CD4-positive, alpha-beta T cell treated with Interleukin-17A for 4 hours (primary cell): Measurements from ENCODE around the gene PIGZ.

ENCODE experiments used
- DNase-seq: peaks from one replicate; pipeline ENCODE4 v3.0.0-alpha.2; 2020; ENCODE audit warnings: mixed read lengths

Gene PIGZ, protein sequence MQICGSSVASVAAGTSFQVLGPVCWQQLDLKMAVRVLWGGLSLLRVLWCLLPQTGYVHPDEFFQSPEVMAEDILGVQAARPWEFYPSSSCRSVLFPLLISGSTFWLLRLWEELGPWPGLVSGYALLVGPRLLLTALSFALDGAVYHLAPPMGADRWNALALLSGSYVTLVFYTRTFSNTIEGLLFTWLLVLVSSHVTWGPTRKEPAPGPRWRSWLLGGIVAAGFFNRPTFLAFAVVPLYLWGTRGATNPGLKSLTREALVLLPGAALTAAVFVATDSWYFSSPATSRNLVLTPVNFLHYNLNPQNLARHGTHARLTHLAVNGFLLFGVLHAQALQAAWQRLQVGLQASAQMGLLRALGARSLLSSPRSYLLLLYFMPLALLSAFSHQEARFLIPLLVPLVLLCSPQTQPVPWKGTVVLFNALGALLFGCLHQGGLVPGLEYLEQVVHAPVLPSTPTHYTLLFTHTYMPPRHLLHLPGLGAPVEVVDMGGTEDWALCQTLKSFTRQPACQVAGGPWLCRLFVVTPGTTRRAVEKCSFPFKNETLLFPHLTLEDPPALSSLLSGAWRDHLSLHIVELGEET

DNA sequence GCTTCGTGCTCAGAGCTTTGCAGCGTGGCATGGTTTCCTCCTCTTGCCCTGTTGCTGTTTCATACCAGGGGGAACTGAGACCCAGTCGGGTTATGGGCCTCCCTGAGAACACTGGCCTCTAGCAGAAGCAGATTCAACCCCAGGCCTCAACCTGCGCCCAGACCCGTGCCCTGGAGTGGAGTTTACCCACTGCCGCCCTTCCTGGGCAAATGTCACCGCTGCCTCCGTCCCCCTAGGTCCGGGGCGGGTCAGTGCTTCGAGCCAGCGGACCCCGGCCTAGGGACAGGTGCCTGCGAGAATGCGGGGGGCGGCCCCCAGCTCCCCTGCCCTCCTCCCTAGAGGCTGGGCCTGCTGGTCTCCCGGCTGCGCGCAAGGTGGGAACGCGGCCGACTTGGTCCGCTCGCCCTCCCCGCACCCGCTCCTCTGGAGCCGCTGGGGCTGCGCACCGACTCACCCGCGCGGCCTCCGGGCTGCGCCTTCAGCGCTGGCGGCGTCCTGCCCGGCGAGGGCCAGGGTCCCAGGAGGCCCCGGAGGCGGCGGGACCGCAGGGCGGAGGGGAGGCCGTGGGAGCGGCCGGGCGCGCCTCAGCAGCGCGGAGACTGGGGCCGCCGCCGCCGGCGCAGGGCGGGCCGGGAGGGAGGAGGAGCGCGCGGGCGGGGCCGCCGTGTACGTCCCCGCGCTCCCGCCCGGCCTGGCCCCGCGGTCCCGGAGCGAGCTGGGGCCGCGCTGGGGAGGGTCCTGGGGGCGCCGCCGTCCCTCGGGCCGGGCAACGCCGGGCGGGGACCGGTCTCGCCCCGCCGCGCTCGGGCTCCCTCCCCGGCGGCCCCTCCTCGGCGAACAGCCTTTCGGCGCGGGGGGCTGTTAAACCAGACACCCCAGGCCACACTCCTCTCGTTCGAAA, at the start of gene PIGZ:
PIGZ (minus strand) TSS at position 601 of the 901 bp plus-strand sequence. CDS start 16,802 bp downstream, outside the sequence.
- DNase-seq = peak; percentile 57

DNA sequence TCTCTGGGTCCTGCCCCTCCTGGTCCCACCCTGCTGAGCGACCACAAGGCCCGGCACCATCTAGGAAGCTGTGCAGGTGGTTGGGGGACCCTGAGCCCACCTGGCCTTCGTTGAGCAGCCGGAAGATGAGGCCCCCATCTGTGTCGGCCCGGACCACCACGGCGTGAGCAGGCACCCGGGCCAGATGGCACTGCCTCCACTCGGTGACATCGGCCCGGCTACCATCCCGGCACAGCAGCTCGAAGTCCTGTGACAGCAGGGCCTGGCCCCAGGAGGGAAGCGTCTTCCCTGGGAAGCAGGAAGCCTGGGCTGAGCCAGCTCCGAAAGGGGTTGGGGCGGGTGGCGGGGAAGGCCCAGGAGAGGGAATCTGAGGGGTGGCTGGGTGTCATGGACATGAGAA, 48.4 kb upstream of the PIGZ start:
- DNase-seq = no peak

DNA sequence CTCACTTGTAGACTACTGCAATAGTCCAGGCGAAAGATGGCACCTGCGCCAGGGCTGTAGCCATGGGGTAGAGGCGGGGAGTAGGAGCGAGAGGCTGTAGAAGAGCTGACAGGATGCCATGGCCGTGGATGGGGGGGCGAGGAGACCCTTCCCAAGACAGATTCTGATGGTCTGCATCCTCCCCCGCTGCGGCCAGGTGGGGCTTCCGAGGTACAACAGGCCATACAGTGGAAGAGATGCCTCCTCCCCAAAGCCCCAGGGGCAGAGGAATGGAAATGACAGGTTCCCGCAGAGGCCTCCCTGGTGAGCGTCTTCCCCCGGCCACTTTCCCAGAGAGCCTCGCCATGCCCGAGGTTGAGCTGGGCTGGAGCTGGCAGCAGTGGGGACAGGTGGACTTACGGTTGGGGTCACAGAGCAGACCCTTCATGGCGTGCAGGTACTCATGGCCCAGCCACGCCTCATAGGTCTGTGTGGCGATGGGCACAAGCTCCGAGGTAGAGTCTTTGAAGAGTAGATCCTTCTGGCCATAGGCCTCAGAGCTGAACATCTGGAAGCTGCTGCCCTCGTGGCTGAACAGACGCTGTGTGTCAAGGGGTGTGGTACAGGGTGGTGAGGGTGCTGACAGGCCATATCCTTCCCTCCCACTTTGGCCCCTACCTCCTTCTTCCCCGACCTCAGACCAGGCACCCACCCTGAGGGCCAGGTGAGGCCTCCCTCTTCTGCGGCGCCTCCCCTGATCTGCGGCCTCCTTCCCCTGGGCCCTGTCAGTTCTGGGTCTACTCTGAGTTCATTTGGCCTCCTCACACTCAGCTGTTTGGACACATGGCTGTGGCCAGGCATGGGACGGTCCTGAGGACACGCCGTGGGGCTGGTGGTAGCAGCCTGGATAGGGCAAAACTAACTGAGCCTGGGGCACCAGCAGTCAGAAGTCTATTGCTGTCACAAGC, 47.4 kb upstream of the PIGZ start:
- DNase-seq = no peak

DNA sequence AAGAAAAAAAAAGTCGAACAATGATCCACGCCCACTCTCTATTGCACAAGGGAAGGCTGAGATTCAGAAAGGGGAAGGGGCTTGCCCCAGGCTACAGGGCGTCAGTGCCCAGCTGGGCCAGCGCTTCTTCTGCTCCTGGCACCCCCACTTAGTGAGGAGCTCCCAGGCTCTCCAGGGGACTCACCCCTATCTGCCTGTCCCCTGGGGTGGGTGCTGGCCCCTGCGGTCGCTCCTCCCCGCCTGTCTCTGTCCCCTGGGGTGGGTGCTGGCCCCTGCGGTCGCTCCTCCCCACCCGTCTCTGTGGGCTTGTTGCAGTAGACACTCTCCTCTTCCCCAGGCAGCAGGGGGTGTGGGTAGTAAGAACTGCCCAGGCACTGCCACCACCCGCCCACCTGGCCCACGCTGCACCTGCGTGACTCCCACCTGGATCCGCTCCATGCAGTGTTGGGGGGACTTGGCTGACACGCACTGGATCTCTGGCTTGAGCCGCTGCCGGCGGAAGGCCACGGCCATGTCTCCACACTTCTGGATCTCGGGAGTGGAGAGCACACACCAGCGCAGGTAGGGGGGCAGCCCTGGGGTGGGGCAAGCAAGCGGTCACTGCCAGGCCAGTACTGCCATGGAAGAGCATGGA, 46.4 kb upstream of the PIGZ start:
- no peak for DNase-seq

DNA sequence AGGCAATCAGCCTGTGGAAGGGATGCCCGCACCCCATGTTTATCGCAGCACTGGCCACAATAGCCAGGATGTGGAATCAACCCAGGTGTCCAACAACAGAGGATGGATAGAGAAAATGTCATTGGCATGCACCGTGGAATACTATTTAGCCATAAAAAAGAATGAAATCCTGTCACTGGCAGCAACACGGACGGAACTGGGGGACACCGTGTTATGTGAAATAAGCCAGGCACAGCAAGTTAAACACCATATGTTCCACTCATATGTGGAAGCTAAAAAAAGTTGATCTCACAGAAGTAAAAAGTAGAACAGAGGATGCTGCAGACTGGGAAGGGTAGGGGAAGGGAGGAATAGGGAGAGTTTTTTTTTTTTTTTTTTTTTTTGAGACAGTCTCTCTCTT, 45.4 kb upstream of the PIGZ start:
- DNase-seq = no peak

DNA sequence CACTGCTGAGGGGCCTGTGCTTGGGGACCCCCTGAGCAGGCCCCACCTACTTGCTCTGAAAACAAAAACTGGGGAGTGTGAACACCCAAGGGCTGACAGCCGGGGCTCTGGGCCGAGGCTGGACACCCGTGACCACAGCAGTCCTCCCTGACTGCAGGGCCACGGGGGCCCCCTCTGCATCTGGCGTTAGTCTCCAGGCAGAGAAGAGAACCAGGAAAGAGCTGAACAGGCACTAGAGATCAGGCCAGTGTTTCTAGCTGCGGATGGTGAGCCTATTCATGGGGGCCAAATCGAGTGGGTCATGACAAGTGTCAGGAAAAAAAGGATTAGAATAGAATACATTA, 43.9 kb upstream of the PIGZ start:
- no peak for DNase-seq

DNA sequence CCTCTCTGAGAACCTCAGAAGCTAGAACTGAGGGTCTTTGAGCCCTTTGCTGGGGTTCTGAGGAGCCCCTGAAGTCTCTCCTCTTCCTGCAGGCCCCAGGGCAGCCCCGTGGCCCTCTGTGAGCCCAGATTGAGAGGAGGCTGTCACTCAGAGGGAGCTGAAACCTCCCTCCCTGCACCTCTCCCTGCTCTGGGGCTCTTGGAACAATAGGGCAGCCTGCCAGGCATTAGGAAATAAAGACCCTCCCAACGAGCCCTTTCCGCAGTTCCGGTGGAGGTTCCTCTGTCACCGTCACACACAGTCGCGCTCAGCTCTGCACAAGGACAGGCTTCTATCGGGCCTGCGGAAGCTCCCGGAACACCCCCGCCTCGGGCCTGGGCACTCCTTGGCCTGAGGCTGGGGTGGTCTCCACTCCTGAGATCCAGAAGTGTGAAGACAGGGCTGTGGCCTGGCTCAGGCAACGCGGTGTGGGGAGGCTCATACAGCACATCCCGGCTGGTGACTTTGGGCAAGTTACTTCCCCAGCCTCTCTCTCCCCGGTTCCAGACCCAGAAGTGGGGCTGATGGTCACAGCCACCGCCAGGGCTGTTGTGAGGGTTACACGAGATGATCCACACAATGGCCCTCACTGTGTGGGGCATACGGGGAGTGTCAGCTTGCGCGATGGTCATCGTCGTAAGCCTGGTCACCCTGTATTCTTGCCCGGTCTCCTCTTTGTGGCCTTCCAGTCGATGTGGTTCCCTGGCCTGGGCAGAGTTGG, 43.3 kb upstream of the PIGZ start:
- no peak for DNase-seq

DNA sequence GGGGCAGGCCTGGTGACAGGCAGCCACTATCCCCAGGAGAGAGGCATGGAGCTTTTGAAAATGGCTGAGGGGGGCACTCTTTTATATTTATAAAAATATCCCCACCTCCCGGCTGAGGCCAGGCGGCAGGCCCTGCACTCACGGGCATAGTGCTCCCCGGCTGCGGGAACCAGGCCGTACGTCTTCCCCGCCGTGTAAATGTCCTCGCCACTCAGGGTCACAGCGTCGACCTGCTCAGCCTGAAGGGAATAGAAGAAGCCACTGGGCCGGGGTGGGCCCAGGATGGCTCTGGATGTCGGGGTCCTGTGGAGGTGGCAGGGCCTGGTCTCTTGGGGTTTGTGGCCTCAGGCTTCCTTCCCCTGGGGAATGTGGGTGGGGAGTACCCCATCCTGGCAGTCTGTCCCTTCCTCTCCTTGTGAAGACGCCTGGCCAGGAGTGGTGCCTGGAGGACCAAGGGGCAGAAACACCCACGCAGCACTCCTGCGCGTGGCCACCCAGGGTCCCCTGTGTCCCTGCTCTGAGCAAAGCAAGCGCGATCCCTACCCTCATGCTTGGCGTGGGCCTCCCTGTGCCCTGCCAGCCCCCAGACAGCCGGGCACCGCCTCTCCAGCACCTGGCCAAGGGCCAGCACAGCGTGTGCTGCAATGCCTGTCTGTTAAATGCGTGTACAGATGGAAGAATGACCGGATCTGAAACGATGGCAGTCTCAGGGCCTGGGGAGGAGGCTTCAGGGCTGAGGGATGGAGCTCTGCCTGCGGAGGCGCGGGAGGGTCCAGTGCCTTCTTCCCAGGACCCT, 42.1 kb upstream of the PIGZ start:
- no peak for DNase-seq

DNA sequence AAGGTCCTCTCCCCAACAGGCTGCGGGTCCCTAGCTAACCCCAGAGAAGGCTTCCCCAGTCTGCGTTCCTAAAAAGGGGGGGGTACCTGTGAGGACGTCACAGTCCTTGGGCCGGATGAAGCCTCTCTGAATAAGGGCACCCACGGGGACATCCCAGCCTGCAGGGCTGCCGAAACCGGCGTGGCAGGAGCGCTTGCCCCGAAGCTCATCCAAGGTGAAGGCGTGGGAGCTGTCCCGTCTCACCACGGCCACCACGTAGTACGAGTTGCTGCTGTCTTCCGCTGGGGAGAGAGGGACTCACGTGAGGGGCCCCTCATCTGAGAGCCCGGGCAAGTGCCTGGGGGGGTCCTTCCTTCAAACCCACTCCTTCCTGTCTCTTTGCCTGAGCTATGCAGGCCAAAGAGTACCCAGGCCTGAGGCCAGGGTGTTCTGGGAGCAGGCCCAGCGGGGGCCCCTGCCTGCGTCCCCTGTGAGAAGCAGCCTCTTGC, 40.9 kb upstream of the PIGZ start:
- DNase-seq = no peak

DNA sequence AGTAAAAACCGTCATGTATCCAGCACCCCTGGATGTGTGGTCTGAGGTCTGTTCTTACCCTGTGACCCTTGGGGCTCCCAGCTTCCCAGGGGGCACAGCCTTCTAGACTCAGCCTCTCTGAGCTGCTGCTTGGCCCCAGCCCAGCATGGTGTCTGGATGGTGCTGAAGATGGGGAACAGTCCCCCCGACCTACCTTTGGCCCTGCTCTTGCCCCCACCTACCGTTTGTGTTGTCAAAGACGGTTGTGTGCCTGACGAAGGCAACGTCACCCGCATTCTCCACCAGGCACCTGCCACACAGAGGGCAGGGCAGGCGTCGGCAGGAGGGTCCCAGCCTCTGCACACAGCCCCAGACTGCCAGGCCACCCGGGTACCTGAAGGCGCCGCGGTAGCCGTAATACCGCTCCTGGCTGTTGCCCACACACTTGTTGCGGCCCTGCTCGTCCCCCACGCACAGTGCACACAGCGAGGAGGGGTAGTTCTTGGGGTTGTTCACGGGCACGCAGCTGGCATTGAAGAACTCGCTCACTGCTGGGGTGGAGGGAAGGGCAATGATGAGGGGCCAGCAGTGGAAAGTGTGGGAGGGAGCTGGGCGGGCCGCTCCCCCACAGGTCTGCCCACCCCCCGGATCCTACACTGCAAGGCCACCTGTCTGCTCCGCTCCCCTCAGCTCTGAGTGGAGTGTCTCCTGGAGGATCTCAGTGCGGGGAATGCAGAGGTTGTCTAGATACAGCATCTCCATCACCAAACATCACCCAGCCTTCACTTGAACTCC, 40.0 kb upstream of the PIGZ start:
- DNase-seq = no peak

DNA sequence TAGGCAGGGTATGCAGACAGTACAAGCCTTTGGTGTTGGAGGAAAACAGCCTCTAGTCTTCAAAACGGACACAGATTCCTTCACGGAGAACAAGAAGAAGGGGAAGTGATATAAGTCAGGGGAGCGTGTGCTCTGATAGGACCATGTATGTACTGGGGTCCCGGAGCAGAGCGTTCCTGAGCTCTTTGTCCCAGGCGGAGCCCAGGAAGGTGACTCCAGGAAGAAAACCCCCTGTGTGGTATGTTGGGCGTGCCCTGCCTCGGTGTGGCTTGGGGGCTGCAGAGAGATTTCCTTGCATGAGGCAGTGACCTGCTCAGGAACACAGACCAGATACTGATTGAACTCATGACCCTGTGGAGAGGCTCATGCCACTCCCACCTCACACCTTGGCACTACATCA, 39.3 kb upstream of the PIGZ start:
- no peak for DNase-seq

DNA sequence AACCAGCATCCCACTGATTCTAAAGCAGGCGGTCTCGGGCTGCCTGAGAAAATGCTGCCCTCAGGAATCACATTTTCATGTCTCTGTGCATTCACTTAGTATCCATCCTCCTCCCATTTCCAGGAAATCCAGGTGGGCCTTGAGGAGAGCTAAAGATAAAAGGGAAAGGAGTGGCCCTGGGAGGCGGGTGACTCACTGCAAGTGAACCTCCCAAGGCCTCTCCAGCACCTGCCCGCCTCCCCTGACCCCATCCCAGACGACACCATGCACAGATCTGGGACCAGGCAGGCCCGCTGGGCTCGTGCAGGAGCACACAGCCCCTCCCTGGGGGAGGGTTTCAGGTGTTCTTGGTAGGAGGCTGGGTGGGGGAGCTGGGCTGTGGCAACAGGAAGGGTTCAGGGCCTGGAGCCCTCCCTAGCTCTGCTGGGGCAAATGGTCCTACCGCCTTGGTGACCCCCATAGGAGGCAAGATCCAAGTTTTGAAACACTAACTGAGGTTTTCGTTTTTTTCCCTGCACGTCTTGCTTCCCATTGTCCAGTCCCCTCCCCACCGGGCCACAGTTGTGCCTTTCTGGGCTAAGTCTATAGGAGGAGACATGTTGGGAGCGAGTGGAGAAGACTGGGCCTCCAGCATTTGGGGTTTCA, 38.8 kb upstream of the PIGZ start:
- no peak for DNase-seq

DNA sequence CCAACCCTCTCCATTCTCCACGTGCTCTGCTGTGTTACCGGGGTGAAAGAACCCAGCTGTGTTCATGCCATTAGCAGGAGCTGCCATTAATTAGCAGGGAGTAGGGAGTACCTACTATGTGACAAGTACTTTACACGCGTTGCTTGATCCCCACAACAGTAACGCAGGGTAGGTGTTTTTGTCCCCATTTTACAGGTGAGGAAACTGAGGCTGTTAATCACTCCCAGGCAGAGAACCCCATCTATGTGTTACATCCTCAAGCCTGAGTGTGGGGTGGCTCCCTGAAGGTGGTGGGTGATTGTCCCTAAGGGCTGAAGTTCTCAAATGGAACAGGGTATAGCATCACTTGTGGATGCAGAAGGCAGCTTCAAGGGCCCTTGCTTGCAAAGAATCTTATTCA, 38.2 kb upstream of the PIGZ start:
- no peak for DNase-seq

DNA sequence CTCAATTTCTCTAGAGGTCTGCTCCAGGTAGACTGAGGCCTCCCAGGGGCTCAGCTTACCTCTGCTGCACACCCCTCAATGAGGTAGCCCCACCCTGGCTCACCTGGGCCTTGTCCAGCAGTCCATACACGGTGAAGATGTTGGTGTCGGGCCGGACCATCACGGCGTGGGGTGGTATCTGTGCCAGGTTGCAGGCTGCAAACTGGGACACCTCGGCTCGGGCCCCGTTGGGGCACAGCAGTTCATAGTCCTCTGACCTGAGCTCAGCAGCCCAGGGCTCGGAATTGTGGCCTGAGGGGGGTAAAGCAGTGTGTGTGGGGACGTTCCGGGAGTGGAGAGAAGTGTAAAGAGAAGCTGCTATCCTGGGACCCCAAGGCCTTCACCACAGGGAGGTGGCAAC, 37.8 kb upstream of the PIGZ start:
- no peak for DNase-seq

DNA sequence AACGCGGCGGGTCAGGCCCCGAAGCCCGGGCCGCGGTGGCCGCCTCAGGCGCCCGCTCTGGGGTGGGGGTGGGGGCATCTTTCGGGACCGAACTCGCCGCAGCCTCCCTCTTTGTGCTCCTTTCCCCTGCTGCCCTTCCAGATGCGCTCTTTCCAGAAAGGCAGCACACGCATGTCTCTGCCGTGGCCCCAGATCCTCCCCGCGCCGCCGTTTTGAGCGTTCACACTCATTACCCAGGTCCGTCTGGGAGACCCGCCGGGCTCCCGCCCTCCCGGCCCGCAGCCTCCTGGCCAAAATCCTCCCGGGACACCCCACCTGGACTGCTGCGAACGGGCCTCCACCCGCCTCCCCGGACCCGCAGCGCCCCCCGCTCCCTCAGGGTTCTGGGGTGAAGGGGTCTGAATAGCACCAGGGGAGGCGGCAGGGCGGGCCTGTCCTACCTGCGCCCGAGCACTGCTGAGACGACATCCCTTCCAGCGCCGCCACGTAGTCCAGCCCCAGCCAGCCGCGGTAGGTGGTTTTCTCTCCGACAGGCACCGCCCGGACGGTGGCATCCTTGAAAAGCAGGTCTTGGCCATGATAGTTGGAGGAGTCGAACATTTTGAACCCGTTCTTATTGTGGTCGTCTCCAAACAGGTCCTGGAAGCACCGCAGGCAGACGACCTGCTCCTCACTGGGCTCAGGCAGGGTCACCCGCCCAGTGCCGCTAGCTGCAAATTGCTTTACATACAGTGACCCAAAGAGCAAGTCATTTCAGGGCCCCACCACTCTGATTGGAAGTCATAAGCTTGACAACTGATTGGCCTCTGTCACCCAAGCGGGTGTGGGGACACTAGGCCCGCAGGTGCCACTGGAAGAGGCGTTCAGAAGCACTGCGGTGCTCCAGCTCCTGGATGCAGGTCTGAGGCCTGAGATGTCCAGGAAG, 35.1 kb upstream of the PIGZ start:
- peak; percentile 53 for DNase-seq

DNA sequence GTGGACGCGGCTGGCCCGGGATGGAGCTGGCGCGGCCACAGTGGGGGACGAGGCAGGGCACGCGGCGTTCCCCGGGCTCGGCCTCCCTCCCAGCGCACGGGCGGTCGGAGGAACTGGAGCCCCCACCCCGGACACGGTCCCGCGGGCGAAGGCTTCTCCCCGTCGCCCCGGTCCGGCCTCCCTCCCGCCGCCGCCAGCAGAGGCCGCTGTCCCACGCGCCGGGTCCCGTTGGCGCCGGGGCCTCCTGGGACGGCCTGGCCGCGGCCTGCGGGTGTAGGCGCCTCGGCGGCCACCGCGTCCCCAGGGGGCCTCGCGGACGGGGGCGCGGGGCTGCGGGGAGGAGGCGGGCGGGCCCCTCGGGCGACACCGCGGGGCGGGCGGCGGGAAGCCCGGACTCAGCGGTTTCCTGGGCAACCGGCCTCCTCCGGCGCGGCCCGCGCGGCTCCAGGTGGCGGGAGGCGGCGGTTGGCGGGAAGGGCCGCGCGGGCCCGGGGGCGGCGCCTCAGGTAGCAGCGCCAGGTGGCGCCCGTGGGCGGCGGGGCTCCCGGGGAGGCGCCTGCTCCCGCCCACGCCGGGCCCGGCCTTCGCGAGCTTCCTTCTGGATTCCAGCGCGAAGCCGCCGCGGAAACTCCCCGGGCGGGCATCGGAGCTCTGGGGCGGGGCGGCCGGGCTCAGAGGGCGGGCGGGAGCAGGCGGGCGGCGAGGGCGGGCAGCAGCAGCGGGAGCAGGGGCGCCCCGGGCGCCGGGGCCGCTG, 34.2 kb upstream of the PIGZ start:
- DNase-seq = peak; percentile 88
